Hepatocyte (in vitro differentiated cells): ENCODE results near the gene UVRAG. TPM values are rescaled to one million over a fixed set of nuclear protein-coding genes. Genes with fewer than 3 reads are reported as not detected.

Source experiments
- DNase-seq: peaks from one replicate; pipeline ENCODE4 v3.0.0-alpha.2; 2016; ENCODE audit warnings: low spot score
- H2AFZ ChIP-seq: fragments of 200-600 bp; sonication (generic); 2 replicates; pipeline ENCODE4 v1.6.0; 2016; ENCODE audit warnings: antibody characterized with exemption, mild to moderate bottlenecking
- H3K27ac ChIP-seq: fragments of 200-600 bp; sonication (generic); 2 replicates; pipeline ENCODE4 v1.5.1; 2016; ENCODE audit warnings: mild to moderate bottlenecking
- H3K27me3 ChIP-seq: fragments of 200-600 bp; sonication (generic); 2 replicates; pipeline ENCODE4 v1.6.1; 2016
- H3K36me3 ChIP-seq: fragments of 200-600 bp; sonication (generic); replicated peaks from 2 replicates; pipeline ENCODE4 v1.5.1; 2016; ENCODE audit warnings: low read depth; ENCODE audit not compliant: insufficient read depth
- H3K4me1 ChIP-seq: fragments of 200-600 bp; sonication (generic); 2 replicates; pipeline ENCODE4 v1.5.1; 2016; ENCODE audit warnings: mild to moderate bottlenecking, moderate library complexity; ENCODE audit not compliant: insufficient read depth
- H3K4me2 ChIP-seq: fragments of 200-600 bp; sonication (generic); 2 replicates; pipeline ENCODE4 v1.6.0; 2016
- H3K4me3 ChIP-seq: fragments of 200-600 bp; sonication (generic); 2 replicates; pipeline ENCODE4 v1.5.1; 2016; ENCODE audit warnings: mild to moderate bottlenecking
- H3K79me2 ChIP-seq: fragments of 200-600 bp; sonication (generic); 2 replicates; pipeline ENCODE4 v1.6.0; 2017; ENCODE audit warnings: mild to moderate bottlenecking
- H3K9me2 ChIP-seq: fragments of 200-600 bp; sonication (generic); replicated peaks from 2 replicates; pipeline ENCODE4 v1.6.0; 2017; ENCODE audit warnings: mild to moderate bottlenecking; ENCODE audit not compliant: insufficient read depth
- H3K9me3 ChIP-seq: fragments of 200-600 bp; sonication (generic); 2 replicates; pipeline ENCODE4 v1.5.1; 2016; ENCODE audit warnings: low read depth, mild to moderate bottlenecking
- H4K20me1 ChIP-seq: fragments of 200-600 bp; sonication (generic); 2 replicates; pipeline ENCODE4 v1.6.0; 2016; ENCODE audit warnings: mild to moderate bottlenecking; ENCODE audit not compliant: insufficient read depth, poor library complexity, severe bottlenecking
- CTCF ChIP-seq: fragments of 200-600 bp; sonication (generic); IDR thresholded peaks from 2 replicates; pipeline ENCODE4 v1.5.1; 2016; ENCODE audit warnings: antibody characterized with exemption, mild to moderate bottlenecking; ENCODE audit not compliant: poor library complexity
- EZH2 ChIP-seq: fragments of 200-600 bp; sonication (generic); IDR thresholded peaks from 2 replicates; pipeline ENCODE4 v1.6.1; 2016; ENCODE audit warnings: antibody characterized with exemption, mild to moderate bottlenecking, borderline replicate concordance
- EZH2phosphoT487 ChIP-seq: fragments of 200-600 bp; sonication (generic); IDR thresholded peaks from one replicate; pipeline ENCODE4 v1.6.1; 2018; ENCODE audit warnings: antibody characterized with exemption, mild to moderate bottlenecking, low read depth, moderate library complexity; ENCODE audit not compliant: unreplicated experiment, severe bottlenecking
- WGBS: methylation state at CpG from one replicate; pipeline ENCODE4 v1.1.6; 2016; ENCODE audit warnings: low lambda C conversion rate; ENCODE audit errors: missing lambda C conversion rate; 5-methylcytosine and 5-hydroxymethylcytosine counted together
- polyA plus RNA-seq: library from polyadenylated mRNA; unstranded; fragments of >200 nt; fragmentation: Nextera tagmentation; extraction: Ambion mirVana; gene quantifications from 2 replicates; pipeline ENCODE4 v1.2.1, GENCODE V29; 2016
- total RNA-seq: library from RNA; depleted of rRNA; stranded (reverse); fragments of >200 nt; gene quantifications from 2 replicates; pipeline ENCODE4 v1.2.3, GENCODE V29; 2014

Gene UVRAG
- total and polyA plus RNA-seq, 2 experiments from 2014 or later = 15.3 to 36.5 TPM

- Histone ChIP-seq H3K4me2 (no peak overlapping the region), H3K27ac (no peak overlapping the region), H4K20me1 (no peaks in the 10 kb centered on the region), H2AFZ (no peak overlapping the region), H3K9me3 (no peaks in the 10 kb centered on the region), H3K27me3 (no peaks in the 10 kb centered on the region), H3K4me1 (peaks cover 10% of the 10 kb centered on the region), H3K36me3 (peaks cover 5% of the 10 kb centered on the region), H3K9me2 (no peaks in the 10 kb centered on the region), H3K4me3 (no peak overlapping the region), H3K79me2 (peaks cover 14% of the 10 kb centered on the region)
- no peak for TF ChIP-seq EZH2phosphoT487
- TF ChIP-seq CTCF = no peak
- no peak for TF ChIP-seq EZH2
- no peak for DNase-seq
- WGBS = 52% methylated on average over 1 of the region's 1 CpG
Observed at GRCh38 chr11:76025068-76025467, 210.1 kb downstream of the UVRAG start.

- H3K4me2 ChIP-seq = no peak overlapping the region
- no peak overlapping the region for H2AFZ ChIP-seq
- H3K9me2 ChIP-seq = no peaks in the 10 kb centered on the region
- peaks cover 14% of the 10 kb centered on the region for H3K79me2 ChIP-seq
- 82% methylated on average over 3 of the region's 3 CpGs for WGBS
- no peak for DNase-seq
- TF ChIP-seq EZH2phosphoT487 = no peak
- H4K20me1 ChIP-seq = no peaks in the 10 kb centered on the region
- H3K27ac ChIP-seq = no peak overlapping the region
- H3K9me3 ChIP-seq = no peaks in the 10 kb centered on the region
- no peak overlapping the region for H3K4me3 ChIP-seq
- H3K4me1 ChIP-seq = peaks cover 17% of the 10 kb centered on the region
- no peaks in the 10 kb centered on the region for H3K27me3 ChIP-seq
- H3K36me3 ChIP-seq = peaks cover 5% of the 10 kb centered on the region
Observed at GRCh38 chr11:76025817-76026216, 210.8 kb downstream of the UVRAG start.

- Histone ChIP-seq H3K4me3 (no peak overlapping the region), H3K4me1 (peaks cover 17% of the 10 kb centered on the region), H2AFZ (no peak overlapping the region), H3K36me3 (peaks cover 5% of the 10 kb centered on the region), H3K9me2 (no peaks in the 10 kb centered on the region), H3K27me3 (no peaks in the 10 kb centered on the region), H3K27ac (no peak overlapping the region), H4K20me1 (no peaks in the 10 kb centered on the region), H3K79me2 (peaks cover 14% of the 10 kb centered on the region), H3K9me3 (no peaks in the 10 kb centered on the region), H3K4me2 (no peak overlapping the region)
- TF ChIP-seq CTCF = no peak
- no peak for TF ChIP-seq EZH2phosphoT487
- no peak for TF ChIP-seq EZH2
- no peak for DNase-seq
Observed at GRCh38 chr11:76026281-76026680, 211.3 kb downstream of the UVRAG start.

GRCh38 chr11:76026862-76027261 lies 211.9 kb downstream of the UVRAG start:
- H3K27me3 ChIP-seq = no peaks in the 10 kb centered on the region
- no peaks in the 10 kb centered on the region for H3K9me3 ChIP-seq
- no peaks in the 10 kb centered on the region for H3K9me2 ChIP-seq
- peaks cover 13% of the 10 kb centered on the region for H3K79me2 ChIP-seq
- peaks cover 5% of the 10 kb centered on the region for H3K36me3 ChIP-seq
- H3K4me2 ChIP-seq = no peak overlapping the region
- no peak for DNase-seq
- no peak overlapping the region for H3K27ac ChIP-seq
- no peak overlapping the region for H3K4me3 ChIP-seq
- no peaks in the 10 kb centered on the region for H4K20me1 ChIP-seq
- no peak overlapping the region for H2AFZ ChIP-seq
- TF ChIP-seq EZH2 = no peak
- no peak for TF ChIP-seq EZH2phosphoT487
- TF ChIP-seq CTCF = no peak
- 98% methylated on average over 1 of the region's 1 CpG for WGBS
- H3K4me1 ChIP-seq = peaks cover 17% of the 10 kb centered on the region
